CD4-positive, alpha-beta T cell treated with Interleukin-10 for 1 hour (primary cell): ENCODE results near the gene TEKTIP1.

Source experiments
- DNase-seq: peaks from one replicate; pipeline ENCODE4 v3.0.0-alpha.2; 2020

The TEKTIP1 gene

DNA sequence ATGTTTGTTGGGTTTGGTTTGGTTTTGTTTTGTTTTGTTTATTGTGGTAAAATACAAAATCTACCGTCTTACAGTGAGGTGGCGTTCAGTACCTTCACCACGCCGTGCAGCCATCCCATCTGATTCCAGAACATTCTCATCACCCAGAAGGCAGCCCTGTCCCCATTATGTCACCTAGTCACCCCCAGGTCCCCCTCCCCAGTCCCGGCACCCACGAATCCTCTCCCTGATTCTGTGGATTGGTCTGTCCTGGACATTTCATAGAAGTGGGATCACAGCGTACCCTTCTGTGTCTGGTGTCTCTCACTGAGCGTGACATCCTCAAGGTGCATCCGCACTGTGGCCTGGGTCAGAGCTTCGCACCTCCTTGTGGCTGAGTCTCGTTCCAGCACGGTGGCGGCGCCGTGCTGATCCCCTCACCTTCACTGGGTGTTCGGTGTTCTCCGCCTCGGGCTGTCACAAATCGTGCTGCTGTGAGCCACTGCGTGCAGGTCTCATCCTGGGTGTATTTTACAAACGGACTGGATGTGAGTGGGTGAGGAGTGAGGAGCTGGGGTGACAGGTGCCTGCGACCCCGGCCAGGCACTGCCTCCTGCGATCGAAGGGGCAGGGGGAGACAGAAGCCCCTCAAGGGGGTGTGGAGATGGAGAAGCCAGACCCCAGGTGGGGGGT lies 580 bp upstream of the TEKTIP1 start:
- DNase-seq, result no peak

DNA sequence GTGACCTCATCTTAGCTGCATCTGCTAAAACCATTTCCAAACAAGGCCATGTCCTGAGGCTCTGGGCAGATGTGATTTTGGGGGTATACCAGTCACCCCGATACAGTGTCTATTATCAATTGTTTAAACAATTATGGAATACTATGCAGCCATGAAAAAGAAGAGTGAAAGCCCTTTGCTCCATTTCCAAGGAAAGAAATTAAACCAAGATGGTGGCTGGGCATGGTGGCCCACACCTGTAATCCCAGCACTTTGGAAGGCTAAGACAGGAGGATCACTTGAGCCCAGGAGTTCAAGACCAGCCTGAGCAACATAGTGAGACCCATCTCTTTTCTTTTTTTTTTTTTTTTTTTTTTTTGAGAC lies 763 bp downstream of the TEKTIP1 start:
- DNase-seq, result no peak

DNA sequence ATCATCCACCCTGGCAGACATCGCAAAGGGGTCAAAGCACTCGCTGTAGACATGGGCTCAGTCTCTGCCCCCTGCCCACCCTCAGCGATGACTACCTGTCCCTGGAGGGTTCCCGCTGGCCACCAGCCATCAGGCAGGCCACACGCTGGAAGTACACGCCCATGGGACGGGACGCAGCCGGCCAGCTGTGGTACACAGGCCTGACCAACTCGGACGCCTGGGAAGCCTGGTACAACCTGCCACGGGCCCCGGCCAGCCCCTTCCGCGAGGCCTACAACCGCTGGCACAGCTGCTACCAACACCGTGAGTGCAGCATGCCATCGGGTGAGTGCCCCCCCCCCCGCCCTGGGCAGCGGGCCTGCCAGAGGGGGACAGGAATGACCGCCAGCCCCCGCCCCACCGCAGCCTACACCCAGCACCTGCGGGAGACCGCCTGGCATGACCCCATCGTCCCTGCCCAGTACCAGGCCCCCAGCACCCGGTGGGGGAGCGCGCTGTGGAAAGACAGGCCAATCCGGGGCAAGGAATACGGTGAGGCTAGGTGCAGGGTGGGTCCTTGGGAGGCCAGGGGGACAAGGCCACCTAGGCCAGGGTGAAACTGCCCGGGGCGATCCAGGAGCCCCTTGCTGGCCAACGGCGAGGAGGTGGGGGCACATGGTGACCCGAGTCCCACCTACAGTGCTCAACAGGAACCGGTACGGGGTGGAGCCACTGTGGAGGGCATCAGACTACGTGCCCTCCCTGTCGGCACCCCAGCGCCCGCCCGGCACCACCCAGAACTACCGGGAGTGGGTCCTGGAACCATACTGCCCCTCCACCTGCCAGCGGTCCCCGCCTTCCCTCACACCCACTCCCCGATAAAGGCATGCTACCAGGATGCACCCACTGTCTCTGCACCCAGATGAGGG lies 4.4 kb downstream of the TEKTIP1 start:
- DNase-seq, result no peak

DNA sequence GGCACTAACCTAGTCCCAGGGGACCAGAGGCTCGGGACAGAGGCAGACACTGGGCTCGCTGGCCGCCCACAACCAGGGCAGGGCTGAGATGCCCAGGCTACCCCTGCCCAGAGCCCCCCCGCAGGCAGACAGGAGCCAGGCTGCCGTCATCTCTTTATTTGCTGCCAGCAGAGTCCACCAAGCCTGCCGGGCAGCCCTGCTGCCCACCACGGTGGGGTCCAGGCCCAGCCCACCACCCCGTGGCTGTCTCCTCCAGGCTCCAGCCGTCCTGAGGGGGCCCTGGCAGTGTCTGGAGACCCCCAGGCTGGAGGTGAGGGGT lies 5.0 kb downstream of the TEKTIP1 start:
- no peak for DNase-seq

DNA sequence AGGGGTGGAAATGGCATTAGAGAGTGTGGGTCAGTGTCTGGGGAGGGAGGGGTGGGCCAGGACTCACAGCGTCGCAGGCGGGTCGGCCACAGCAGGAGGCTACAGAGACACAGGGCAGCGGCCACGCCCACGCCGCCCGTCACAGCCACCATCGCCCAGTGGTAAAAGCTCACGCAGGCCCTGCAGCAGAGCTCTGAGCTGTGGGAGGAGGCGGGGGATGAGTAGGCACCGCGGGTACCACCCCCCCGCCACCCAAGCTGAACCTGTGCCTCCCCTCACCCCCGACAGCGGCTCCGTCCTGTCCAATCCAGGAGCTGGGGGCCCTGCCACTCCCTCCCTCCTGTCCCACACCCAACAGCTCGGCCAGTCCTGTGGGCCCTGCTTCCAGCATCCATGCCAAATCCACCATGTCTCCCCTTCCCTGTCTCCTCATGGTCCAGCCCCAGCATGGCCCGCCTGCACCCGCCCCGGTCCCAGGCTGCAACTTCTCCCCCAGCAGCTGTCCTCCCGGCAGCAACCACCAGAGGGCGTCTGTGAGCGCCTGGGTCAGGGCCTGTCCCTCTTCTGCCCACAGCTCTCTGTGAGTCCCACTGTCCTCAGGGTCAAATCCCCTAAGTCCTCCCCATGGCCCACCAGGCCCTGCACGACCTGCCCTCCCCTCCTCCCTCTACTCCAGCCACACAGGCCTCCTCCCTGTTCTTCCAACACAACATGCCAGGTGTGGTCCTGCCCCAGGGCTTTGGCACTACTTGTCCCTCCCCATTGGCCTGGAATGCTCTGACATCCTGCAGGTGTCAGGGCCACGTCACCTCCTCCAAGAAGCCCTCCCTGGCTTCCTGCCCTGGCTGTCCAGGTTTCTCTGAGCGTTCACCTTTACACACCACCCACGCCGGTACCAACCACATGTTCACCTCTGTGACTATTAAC lies 6.0 kb downstream of the TEKTIP1 start:
- peak; percentile 79 for DNase-seq

DNA sequence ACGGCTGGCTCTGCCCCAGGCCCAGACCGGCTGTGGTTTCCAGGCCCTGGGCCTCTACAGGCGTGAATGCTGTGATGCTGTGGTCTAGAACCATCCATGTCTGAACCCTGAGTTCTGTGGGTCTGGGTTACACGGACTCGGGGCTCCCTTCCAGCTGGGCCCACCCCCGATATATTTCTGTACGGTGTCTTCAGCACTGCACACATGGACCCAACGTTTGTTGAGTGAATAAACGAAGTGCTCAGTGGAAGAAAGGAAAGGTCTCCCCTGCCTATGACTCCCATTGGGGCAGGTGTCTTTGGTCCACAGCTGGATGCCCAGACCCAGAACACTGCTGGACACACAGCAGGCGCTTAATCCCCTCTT lies 6.7 kb downstream of the TEKTIP1 start:
- no peak for DNase-seq

DNA sequence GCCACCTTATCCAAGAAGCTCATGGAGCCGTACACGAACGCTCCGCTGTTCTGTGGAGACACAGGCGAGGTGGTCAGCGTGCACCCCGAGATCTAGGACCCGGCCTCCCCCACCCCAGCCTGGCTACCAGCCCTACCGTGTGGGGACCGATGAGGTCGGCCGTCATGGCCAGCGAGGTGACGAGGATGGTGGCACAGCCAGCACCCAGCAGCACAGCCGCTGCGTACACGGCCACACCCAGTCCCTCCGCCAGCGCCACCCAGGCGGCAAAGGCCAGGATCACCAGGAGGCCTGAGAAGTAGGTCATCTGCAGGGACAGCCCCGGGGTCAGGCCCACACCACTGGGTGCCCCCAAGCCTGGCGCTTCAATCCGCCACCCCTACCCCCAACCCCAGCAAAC lies 7.1 kb downstream of the TEKTIP1 start:
- DNase-seq, result no peak

DNA sequence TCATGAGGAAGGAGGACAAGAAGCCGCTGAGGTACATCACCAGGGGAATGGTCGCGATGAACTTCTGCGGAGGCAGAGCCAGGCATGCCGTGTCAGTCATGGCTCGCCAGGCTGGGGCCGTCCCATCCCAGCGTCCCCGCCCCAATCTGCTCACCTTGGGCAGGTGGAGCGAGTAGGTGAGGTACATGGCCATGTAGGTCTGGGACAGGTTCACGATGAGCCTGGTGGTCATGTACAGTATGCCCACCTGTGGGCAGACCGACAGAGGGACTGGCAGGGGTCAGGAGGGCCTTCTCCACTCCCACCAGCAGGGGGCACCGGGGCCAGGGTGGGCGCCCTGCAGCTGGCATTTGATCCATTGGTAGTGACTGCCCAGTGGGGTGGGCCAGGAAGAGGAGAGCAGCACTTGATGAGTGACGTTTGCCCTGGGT lies 8.3 kb downstream of the TEKTIP1 start:
- peak; percentile 32 for DNase-seq

DNA sequence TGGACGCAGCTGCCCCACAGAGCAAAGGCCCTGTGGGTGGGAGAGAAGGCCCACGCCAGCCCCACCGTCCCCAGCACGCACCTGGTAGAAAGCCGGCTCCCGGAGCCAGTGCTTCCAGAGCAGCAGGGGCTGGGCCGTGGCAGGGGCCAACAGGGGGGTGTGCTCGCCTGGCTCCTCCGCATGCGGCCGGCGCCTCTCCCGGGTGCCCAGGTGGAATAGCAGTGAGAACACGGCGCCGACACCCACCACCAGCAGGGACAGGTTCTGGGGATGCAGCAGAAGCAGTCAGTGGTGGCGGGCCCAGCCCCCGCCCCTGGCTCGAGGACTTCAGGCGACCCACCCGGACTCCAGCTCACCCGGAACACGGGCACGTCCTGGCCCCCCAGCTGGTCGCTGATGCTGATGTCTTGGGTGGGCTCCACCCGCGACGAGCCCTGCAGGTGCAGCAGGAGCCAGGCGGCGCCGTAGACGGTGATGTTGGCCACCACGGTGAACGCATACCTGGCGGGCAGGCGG lies 8.9 kb downstream of the TEKTIP1 start:
- no peak for DNase-seq

DNA sequence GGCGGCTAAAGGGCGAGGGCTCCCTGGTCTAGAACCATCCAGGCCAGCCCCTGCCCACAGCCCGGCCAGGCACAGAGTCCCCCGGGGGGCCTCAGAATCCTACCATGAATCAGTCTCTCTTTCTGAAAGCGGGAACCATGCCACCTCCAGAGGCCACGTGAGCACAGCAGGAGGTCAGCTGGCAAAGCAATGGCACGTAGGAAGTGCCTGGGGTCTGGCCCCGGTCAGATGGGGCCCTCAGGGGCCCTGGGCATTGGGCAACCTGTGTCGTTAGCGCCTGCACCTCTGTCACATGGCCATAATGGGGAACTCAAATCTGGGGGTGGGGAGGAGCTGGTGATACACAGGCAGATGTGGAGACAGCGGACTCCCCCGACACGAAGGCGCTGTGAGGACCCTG lies 9.6 kb downstream of the TEKTIP1 start:
- no peak for DNase-seq

DNA sequence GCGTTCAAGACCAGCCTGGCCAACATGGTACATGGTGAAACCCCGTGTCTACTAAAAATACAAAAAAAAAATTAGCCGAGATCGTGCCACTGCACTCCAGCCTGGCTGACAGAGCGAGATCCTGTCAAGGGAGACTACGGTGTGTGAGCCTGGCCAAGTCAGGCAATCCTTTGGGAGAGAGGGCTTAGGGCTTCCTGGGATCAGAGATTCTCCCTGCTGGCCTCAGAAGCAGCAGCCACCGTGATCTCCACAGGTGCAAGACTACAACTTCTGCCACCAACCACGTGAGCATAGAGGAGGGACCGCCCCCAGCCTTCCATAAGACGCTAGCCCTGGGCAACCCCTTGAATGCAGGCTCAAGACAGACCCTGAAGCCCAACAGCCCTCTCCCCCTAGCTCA lies 10.8 kb downstream of the TEKTIP1 start:
- DNase-seq, result no peak

DNA sequence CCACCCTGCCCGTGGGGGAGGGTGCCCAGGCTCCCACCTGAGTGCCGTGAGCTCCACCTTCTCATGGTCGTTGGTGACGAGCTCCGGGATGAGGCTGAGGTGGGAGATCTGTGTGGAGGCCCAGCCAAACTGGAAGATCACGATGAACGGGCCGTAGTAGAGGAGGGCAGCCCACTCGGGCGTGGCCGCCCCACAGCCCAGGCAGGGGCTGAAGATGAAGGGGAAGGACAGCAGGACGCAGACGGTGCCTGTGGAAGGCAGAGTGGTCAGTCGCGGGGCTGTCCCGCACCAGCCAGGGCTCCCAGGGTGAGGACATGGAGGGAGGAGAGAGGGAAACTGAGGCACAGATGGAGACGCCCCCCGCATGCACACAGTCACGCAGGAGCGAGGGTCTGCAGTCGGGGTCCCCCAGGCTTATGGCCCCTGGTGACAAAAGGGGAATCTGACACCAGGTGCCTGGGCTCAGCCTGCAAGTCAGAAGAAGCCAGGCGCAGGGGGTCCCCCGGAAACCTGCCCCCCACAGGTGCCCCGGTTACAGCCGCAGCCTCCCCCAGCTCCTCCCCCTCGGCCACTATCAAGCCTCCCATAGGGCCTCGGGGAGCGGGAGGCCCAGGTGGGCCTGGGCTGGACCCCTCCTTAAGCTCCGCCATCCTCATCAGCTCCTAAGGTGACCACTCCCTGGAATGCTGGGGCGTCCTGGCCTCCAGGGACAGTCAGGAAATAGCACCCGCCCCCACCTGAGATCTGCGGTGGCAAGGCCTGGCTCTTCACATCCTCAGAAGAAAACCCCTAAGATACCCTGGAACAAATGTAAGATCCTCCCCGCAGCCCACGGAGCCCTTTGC lies 12.2 kb downstream of the TEKTIP1 start:
- DNase-seq, result no peak

DNA sequence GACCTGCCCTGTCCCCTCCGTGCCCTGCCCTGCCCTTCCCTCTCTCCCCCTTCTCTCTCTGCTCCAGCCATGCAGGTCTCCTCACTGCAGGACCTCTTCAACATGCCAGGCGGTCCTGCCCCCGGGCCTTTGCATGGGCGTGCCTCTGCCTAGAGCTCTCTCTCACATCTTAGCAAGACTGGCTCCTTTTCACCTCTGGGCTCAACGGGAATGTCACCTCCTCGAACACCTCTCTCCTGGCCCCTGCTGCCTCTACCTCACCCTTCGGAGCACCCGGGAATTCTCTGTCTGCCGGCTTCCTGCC lies 12.8 kb downstream of the TEKTIP1 start:
- no peak for DNase-seq

DNA sequence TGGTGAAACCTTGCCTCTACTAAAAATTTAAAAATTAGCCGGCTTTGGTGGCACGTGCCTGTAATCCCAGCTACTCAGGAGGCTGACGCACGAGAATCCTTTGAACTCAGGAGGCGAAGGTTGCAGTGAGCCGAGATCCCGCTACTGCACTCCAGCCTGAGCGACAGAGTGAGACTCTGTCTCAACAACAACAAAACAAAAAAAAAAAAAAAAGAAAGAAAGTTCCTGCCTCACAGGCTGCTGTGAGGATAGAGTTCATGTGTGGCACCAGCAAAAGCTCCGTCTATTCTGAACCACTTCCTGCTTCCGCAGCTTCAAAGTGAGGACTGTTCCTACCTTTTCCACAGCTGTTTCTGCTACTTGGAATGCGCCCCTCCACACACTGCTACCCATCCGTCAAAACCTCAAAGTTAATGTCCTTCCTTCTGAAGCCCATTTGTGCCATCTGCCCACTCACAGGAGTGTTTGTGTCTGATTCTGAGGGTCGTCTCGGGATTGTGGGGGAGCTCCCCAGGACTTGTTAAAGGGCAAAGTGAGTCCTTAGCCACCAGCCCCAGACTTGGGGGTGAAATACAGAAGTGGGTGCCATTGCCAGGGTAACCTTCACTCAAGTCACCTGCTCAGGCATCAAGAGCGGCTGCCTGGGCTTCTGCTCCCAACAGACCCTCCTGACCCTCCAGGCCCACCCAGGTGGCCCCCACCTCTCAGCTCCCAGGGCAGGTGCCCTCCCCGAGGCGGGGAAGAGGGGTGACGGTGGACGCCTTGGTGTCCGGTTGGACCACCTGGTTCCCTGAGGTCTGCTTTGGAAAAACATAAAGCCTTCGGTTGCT lies 15.5 kb downstream of the TEKTIP1 start:
- DNase-seq, result peak; percentile 66

DNA sequence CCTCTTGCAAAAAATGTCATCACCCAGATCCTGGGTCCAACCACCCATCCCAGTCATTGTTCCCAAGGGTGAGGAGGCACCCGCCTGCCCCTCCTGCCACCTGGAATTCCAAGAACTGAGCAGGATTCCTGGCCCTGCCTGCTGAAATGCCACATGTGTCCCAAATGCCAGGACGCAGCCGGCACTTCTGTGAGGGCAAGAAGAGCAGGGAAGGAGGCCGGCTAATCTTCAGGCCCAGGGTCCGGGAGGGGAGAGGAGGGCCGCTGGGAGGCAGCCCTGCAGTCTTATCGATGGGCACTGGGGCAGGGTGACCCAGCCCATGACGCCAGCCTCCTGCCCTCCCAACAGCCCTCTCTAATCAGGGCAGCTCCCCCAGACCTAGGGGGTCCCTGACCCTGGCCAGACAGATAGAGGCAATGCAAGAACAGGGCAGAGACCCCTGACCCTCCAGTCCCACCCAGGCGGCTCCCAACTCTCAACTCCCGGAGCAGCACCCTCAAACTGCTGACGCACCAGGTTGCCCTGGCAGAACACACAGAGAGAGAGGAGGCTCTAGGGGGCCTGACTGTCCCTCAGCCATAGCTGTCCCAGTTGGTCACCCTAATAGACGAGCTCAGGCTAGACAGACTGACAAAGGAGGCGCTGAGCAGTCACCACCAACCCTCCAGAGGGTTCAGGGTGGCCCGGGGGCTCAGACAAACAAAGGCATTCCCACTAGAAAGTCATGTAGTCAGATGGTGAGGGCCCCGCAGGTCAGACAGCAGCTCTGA lies 16.9 kb downstream of the TEKTIP1 start:
- no peak for DNase-seq

DNA sequence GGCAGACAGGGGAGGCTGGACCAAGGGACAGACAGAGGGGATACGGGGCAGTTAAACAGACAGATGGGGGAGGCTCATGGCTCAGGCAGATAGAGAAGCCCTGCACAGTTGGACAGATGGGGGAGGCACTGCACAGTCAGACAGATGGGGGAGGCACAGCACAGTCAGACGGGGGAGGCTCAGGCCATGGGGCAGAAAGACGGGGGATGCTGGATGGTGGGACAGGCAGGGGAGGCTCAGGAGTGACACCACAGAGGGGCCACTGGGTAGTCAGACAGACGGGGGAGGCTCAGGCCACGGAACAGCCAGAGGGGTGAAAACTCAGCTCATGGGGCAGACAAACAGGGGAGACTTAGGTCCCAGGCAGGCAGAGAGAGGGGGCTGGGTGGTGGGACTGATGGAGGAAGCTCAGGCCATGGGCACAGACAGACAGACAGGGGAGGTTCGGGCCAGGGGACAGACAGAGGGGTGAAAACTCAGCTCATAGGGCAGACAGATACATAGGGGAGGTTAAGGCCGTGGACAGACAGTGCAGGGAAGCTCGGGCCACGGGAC lies 17.5 kb downstream of the TEKTIP1 start:
- no peak for DNase-seq

DNA sequence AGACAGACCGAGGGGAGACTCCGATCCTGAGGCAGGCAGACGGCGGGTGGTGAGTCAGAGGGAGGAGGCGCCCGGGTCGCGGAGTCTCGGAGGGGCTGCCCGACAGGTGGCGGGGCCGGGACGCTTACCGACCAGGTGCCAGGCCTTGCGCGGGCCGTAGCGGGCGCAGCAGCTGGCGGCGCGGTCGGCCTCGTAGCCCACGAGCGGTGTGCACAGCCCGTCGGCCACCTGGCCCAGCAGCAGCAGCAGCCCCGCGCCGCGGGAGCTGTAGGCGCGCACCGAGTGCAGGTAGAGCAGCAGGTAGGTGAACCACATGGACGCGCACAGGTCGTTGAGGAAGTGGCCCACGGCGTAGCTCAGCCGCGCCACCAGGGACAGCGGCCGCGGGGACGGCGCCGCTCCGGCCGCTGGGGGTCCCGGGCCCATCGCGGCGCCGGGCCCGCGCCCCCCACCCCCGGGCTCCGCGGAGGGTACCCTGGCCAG lies 18.0 kb downstream of the TEKTIP1 start:
- DNase-seq, result peak; percentile 55

DNA sequence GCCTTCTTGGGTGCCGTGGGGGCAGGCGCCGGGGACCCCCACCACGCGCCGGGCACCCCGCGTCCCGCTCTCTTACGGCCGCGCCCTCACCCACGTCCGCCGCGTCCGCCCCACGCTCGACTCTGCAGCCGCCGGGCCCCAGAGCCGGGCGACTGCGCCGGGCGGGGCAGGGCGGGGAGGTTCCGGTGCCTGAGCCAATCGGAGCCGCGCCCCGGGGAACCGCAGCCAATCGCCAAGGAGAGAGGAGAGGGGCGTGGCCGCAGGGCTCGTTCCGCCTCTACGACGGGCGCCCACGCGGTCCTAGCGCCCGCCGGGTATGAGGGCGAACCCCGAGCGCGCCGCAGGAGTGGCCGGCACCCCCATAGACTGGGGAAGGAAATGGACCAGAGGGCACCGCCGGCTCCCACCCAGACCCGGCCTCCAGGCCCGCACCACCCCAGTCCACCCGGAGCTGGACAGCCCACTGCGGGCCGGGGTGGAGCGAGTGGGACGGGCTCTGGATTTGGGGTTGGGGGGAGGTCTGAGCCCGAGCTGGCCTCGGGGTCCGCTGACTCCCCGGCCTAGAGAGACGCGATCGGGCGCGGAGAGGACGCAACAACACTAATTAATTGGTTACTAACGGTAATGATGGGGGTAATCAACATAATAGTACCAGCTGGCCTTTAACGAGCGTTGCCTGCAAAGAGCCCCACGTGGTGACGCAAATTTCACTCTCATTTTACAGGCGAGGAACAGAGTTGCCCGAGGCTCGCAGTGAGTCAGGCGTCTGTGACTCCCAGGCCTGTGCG lies 18.7 kb downstream of the TEKTIP1 start, which contains the start of gene MFSD12:
Gene MFSD12, minus strand, starts transcription at position 126 of the 788 bp plus-strand sequence. CDS start 183 bp downstream, outside the sequence.
- DNase-seq, result peak; percentile 95
